ENCODE data around the gene DUSP1.

Gene DUSP1

GRCh38 chr5:172754596-172755356, 16.2 kb downstream of the DUSP1 start:
- H3K4me1 ChIP-seq (ENCODE audit: insufficient read depth, low read length), result peaks cover 8% of the 10 kb centered on the region; the same call in 1 of the 2 replicates
- H3K9me3 ChIP-seq (ENCODE audit: control insufficient read depth, insufficient read depth, low read length), result no peaks in the 10 kb centered on the region
- H3K9ac ChIP-seq (ENCODE audit: low read depth, low read length), result no peak overlapping the region
- H3K36me3 ChIP-seq (ENCODE audit: insufficient read depth, low read length), result no peaks in the 10 kb centered on the region

GRCh38 chr5:172753101-172753500, 17.9 kb downstream of the DUSP1 start:
- no peak overlapping the region for H3K9ac ChIP-seq (ENCODE audit: low read depth, low read length)
- peaks cover 2% of the 10 kb centered on the region; the same call in 1 of the 2 replicates for H3K4me1 ChIP-seq (ENCODE audit: insufficient read depth, low read length)
- no peaks in the 10 kb centered on the region for H3K36me3 ChIP-seq (ENCODE audit: insufficient read depth, low read length)
- H3K9me3 ChIP-seq (ENCODE audit: control insufficient read depth, insufficient read depth, low read length), result no peaks in the 10 kb centered on the region

DNA sequence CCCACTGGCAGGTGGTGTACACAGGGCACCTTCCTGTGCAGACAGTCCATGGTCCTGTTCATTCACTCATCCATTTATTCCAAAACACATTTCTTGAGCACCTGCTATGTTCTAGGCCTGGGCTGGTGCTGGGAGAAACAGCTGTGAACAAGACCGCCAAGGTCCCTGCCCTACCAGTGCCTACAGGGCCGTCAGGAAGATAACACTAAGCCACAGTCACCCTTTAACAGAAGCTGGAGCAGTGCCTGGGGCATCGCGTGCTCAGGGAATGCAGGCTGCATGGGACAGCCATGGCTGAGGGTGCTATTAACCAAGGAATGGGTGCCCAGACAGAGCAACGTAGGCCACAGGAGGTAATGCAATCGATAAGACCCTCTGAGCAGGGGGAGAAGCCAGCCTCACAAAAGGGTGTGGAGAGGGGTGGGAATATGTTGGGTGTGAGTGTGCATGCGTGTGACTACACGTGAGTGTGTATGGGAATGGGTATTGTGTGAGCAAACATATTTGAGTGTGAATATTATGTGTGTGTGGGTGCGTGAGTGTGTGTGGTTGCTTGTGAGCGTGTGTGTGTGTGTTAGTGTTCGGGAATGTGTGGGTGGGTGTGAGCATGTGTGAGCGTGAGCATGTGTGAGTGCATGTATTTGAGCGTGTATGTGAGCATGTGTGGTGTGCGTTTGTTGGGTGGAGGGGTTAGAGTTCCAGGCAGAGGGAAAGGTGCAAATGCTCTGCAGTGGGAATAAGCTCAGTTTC, 19.1 kb downstream of the DUSP1 start:
- no peaks in the 10 kb centered on the region for H3K4me1 ChIP-seq (ENCODE audit: insufficient read depth, low read length)

DNA sequence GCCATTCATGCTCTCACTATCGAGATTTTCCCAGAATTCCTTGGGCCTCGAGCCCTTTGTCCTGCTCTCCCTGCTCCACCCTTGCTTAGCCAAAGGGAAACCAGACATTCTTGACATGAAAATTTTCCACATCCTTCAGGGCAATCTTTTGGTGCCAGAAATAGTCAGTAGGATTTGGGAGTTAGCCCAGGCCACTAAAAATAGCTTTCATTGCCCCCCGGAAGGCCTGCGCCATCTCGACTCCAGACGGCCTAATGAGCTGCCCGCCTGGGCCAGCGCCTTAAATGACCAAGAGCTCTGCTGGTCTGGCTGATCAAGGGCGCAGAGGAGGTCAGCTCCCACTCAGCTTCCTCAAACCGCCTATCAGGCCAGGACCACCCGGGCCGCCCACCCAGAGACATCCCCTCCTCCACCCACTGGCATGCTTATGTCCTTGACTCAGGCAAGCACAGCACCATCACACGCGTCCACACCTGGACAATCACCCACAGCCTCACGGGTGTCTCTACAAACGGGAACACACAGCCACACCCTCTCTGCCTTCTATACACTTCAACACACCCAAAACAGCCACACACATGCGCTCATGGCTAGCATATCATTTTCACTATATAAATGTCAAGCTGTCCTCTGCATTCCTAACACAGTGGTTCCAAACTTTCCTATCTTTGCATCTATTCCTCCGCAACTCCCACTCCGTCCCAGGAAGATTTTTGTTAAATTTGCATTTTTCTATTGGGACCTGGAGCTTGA, 20.9 kb downstream of the DUSP1 start:
- H3K4me1 ChIP-seq (ENCODE audit: insufficient read depth, low read length), result no peaks in the 10 kb centered on the region
- H3K9ac ChIP-seq (ENCODE audit: low read depth, low read length), result no peak overlapping the region
- peaks cover 9% of the 10 kb centered on the region for H3K9me3 ChIP-seq (ENCODE audit: control insufficient read depth, insufficient read depth, low read length)
- no peaks in the 10 kb centered on the region for H3K36me3 ChIP-seq (ENCODE audit: insufficient read depth, low read length)

More for the DNA sequence above, 19.1 kb downstream of the DUSP1 start:
- H3K9ac ChIP-seq (ENCODE audit: low read depth, low read length), result no peak overlapping the region
- peaks cover 8% of the 10 kb centered on the region for H3K9me3 ChIP-seq (ENCODE audit: control insufficient read depth, insufficient read depth, low read length)
- no peaks in the 10 kb centered on the region for H3K36me3 ChIP-seq (ENCODE audit: insufficient read depth, low read length)

- H3K9me3 ChIP-seq (ENCODE audit: control insufficient read depth, insufficient read depth, low read length), result peaks cover 9% of the 10 kb centered on the region
- no peak overlapping the region for H3K9ac ChIP-seq (ENCODE audit: low read depth, low read length)
- H3K4me1 ChIP-seq (ENCODE audit: insufficient read depth, low read length), result no peaks in the 10 kb centered on the region
- no peaks in the 10 kb centered on the region for H3K36me3 ChIP-seq (ENCODE audit: insufficient read depth, low read length)
Observed at GRCh38 chr5:172749076-172749475, 21.9 kb downstream of the DUSP1 start.

GRCh38 chr5:172748341-172748843, 22.6 kb downstream of the DUSP1 start:
- Histone ChIP-seq H3K9me3 (ENCODE audit: control insufficient read depth, insufficient read depth, low read length) (peaks cover 9% of the 10 kb centered on the region), H3K36me3 (ENCODE audit: insufficient read depth, low read length) (no peaks in the 10 kb centered on the region), H3K9ac (ENCODE audit: low read depth, low read length) (no peak overlapping the region), H3K4me1 (ENCODE audit: insufficient read depth, low read length) (no peaks in the 10 kb centered on the region)

- H3K4me1 ChIP-seq (ENCODE audit: insufficient read depth, low read length), result no peaks in the 10 kb centered on the region
- H3K36me3 ChIP-seq (ENCODE audit: insufficient read depth, low read length), result no peaks in the 10 kb centered on the region
- peaks cover 9% of the 10 kb centered on the region for H3K9me3 ChIP-seq (ENCODE audit: control insufficient read depth, insufficient read depth, low read length)
- H3K9ac ChIP-seq (ENCODE audit: low read depth, low read length), result no peak overlapping the region
Observed at GRCh38 chr5:172747471-172747870, 23.5 kb downstream of the DUSP1 start.

GRCh38 chr5:172746725-172747124, 24.3 kb downstream of the DUSP1 start:
- H3K9me3 ChIP-seq (ENCODE audit: control insufficient read depth, insufficient read depth, low read length), result peaks cover 9% of the 10 kb centered on the region
- H3K36me3 ChIP-seq (ENCODE audit: insufficient read depth, low read length), result no peaks in the 10 kb centered on the region
- no peaks in the 10 kb centered on the region for H3K4me1 ChIP-seq (ENCODE audit: insufficient read depth, low read length)
- no peak overlapping the region for H3K9ac ChIP-seq (ENCODE audit: low read depth, low read length)

- no peaks in the 10 kb centered on the region for H3K4me1 ChIP-seq (ENCODE audit: insufficient read depth, low read length)
- H3K9ac ChIP-seq (ENCODE audit: low read depth, low read length), result no peak overlapping the region
- no peaks in the 10 kb centered on the region for H3K36me3 ChIP-seq (ENCODE audit: insufficient read depth, low read length)
- H3K9me3 ChIP-seq (ENCODE audit: control insufficient read depth, insufficient read depth, low read length), result peaks cover 9% of the 10 kb centered on the region
Observed at GRCh38 chr5:172745838-172746237, 25.2 kb downstream of the DUSP1 start.

DNA sequence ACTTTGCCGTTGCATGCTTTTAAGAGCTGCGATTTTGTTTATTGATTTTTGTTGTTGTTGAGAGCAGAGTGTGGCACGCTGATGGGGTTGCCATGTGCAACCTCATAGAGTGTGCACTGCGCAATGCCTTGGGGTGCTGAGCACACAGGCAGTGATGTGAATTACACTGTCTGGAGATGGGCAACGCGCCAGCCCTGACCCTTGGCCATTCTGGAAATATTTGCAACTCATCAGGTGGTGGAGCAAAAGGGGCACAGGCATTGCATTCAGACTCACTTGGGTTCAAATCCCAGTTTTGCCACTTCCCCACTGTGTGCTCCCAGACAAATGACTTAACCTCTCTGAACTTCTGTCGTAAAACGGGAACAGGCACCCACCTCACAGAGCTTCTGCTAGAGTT, 25.6 kb downstream of the DUSP1 start:
- H3K36me3 ChIP-seq (ENCODE audit: insufficient read depth, low read length), result no peaks in the 10 kb centered on the region
- H3K9ac ChIP-seq (ENCODE audit: low read depth, low read length), result no peak overlapping the region
- H3K4me1 ChIP-seq (ENCODE audit: insufficient read depth, low read length), result no peaks in the 10 kb centered on the region
- H3K9me3 ChIP-seq (ENCODE audit: control insufficient read depth, insufficient read depth, low read length), result peaks cover 9% of the 10 kb centered on the region

GRCh38 chr5:172744123-172745104, 26.6 kb downstream of the DUSP1 start:
- H3K36me3 ChIP-seq (ENCODE audit: insufficient read depth, low read length), result no peaks in the 10 kb centered on the region
- H3K4me1 ChIP-seq (ENCODE audit: insufficient read depth, low read length), result no peaks in the 10 kb centered on the region
- peaks cover 9% of the 10 kb centered on the region for H3K9me3 ChIP-seq (ENCODE audit: control insufficient read depth, insufficient read depth, low read length)
- H3K9ac ChIP-seq (ENCODE audit: low read depth, low read length), result no peak overlapping the region

GRCh38 chr5:172743112-172743959, 27.7 kb downstream of the DUSP1 start:
- H3K9ac ChIP-seq (ENCODE audit: low read depth, low read length), result no peak overlapping the region
- no peaks in the 10 kb centered on the region for H3K36me3 ChIP-seq (ENCODE audit: insufficient read depth, low read length)
- H3K4me1 ChIP-seq (ENCODE audit: insufficient read depth, low read length), result no peaks in the 10 kb centered on the region
- H3K9me3 ChIP-seq (ENCODE audit: control insufficient read depth, insufficient read depth, low read length), result peaks cover 9% of the 10 kb centered on the region

- H3K9ac ChIP-seq (ENCODE audit: low read depth, low read length), result no peak overlapping the region
- H3K4me1 ChIP-seq (ENCODE audit: insufficient read depth, low read length), result no peaks in the 10 kb centered on the region; the same call in 1 of the 2 replicates
- H3K9me3 ChIP-seq (ENCODE audit: control insufficient read depth, insufficient read depth, low read length), result no peaks in the 10 kb centered on the region
- no peaks in the 10 kb centered on the region for H3K36me3 ChIP-seq (ENCODE audit: insufficient read depth, low read length)
Observed at GRCh38 chr5:172741206-172741582, 29.8 kb downstream of the DUSP1 start.

All from ES-I3 (cell line).